ENCODE results near the gene CKMT2.

DNA sequence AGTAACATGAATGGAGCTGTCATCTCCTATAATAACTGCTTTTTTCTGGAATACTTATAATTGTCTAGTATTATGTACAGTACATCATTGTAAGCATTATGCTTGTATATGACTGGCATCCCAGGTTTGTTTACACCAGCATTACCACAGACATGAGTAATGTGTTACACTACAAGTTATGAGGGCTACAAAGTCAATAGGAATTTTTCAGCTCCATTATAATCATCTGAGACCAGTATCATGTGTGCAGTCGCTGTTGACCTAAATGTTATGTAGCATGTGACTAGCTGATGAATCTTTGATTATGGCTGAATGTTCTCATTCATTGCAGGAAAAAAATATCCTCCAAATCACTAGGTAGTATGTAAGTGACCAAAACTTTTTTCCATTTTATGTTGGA is 70.4 kb downstream of the CKMT2 start:
- no peak for TF ChIP-seq CTCF (IDR thresholded peaks at IDR 0.05)
- no peak for TF ChIP-seq POLR2A (IDR thresholded peaks at IDR 0.05)
- TF ChIP-seq EP300 (IDR thresholded peaks at IDR 0.05), result no peak
